H1 (cell line): Measurements from ENCODE around the gene SFTPA2. TPM values are rescaled to one million over a fixed set of nuclear protein-coding genes. Genes with fewer than 3 reads are reported as not detected.

Experiments
- CTCF ChIA-PET: fragments of 300-600 bp; sonication (Branson Sonifier 250); formaldehyde crosslinking; loops from one replicate; lab custom pipeline; 2021; ENCODE audit not compliant: partially characterized antibody; lab: Charles Lee
- POLR2A ChIA-PET: fragments of 300-600 bp; sonication (Branson Sonifier 250); formaldehyde crosslinking; loops from one replicate; lab custom pipeline; 2021; ENCODE audit warnings: inconsistent platforms; ENCODE audit not compliant: partially characterized antibody; lab: Charles Lee
- DNase-seq, 2 experiments: peaks; one replicate each; pipeline versions ENCODE4 v3.0.0 to v3.0.0-alpha.2; 2010 to 2022; ENCODE audit warnings: low spot score in 2 of 2, low read depth in 1 of 2, mixed read lengths in 1 of 2
- FAIRE-seq: peaks from 2 replicates; lab custom pipeline; 2011; peaks lifted over from hg19 to GRCh38; lab: Jason Lieb, UNC
- H2AFZ ChIP-seq: 2 replicates; pipeline ENCODE4 v1.8.1; 2012; ENCODE audit warnings: low read length, inconsistent platforms
- H2AK5ac ChIP-seq: 2 replicates; pipeline ENCODE4 v1.6.1; 2013; ENCODE audit warnings: low read depth, low read length
- H2BK120ac ChIP-seq: replicated peaks from 2 replicates; pipeline ENCODE3; 2013; ENCODE audit warnings: low read depth, low read length, inconsistent platforms
- H2BK12ac ChIP-seq: 2 replicates; pipeline ENCODE4 v1.6.1; 2013; ENCODE audit warnings: low read depth, low read length
- H2BK15ac ChIP-seq: 2 replicates; pipeline ENCODE4 v1.6.1; 2013; ENCODE audit warnings: low read length
- H2BK20ac ChIP-seq: 2 replicates; pipeline ENCODE4 v1.6.1; 2013; ENCODE audit warnings: low read length
- H2BK5ac ChIP-seq: 2 replicates; pipeline ENCODE4 v1.6.1; 2013; ENCODE audit warnings: low read depth, low read length
- H3K14ac ChIP-seq: 2 replicates; pipeline ENCODE4 v1.6.1; 2013; ENCODE audit warnings: inconsistent platforms; ENCODE audit not compliant: insufficient read length
- H3K18ac ChIP-seq: 2 replicates; pipeline ENCODE4 v1.6.1; 2013; ENCODE audit warnings: low read length; ENCODE audit errors: extremely low read depth
- H3K23ac ChIP-seq: 2 replicates; pipeline ENCODE4 v1.6.1; 2013; ENCODE audit warnings: inconsistent platforms; ENCODE audit not compliant: insufficient read length
- H3K23me2 ChIP-seq: 2 replicates; pipeline ENCODE4 v1.6.1; 2013; ENCODE audit warnings: low read depth, low read length
- H3K27ac ChIP-seq: 2 replicates; pipeline ENCODE4 v1.6.1; 2011; ENCODE audit warnings: low read depth, low read length, inconsistent platforms
- H3K27me3 ChIP-seq, 4 experiments: replicated peaks in 1 of 4; 1 replicate in 1 of 4; 2 replicates in 3 of 4; pipeline versions ENCODE4 v1.6.1 to v1.8.1; 2011 to 2013; ENCODE audit warnings: low read length in 3 of 4, mild to moderate bottlenecking in 3 of 4, inconsistent platforms in 2 of 4, mixed read lengths in 2 of 4, moderate library complexity in 1 of 4; ENCODE audit not compliant: control insufficient read depth in 3 of 4, insufficient read depth in 3 of 4; ENCODE audit errors: extremely low read depth in 1 of 4
- H3K36me3 ChIP-seq, 4 experiments: 2 replicates each; pipeline versions ENCODE4 v1.6.1 to v1.8.1; 2011 to 2013; ENCODE audit warnings: mild to moderate bottlenecking in 4 of 4, low read length in 3 of 4, moderate library complexity in 2 of 4, control low read depth in 1 of 4, inconsistent platforms in 1 of 4; ENCODE audit not compliant: insufficient read depth in 4 of 4, control insufficient read depth in 2 of 4
- H3K4ac ChIP-seq: replicated peaks from 2 replicates; pipeline ENCODE3; 2013; ENCODE audit warnings: low read length, low read depth, mixed read lengths, inconsistent platforms; ENCODE audit not compliant: insufficient read length
- H3K4me1 ChIP-seq, 4 experiments: replicated peaks in 1 of 4; 1 replicate in 1 of 4; 2 replicates in 3 of 4; pipeline versions ENCODE4 v1.6.1 to v1.8.1; 2011 to 2013; ENCODE audit warnings: low read length in 3 of 4, inconsistent platforms in 2 of 4, mixed read lengths in 1 of 4; ENCODE audit not compliant: insufficient read depth in 4 of 4, control insufficient read depth in 3 of 4
- H3K4me2 ChIP-seq, 2 experiments: 2 replicates each; pipeline versions ENCODE4 v1.6.1 to v1.8.1; 2011 to 2013; ENCODE audit warnings: low read depth in 2 of 2, low read length in 2 of 2, control low read depth in 1 of 2, inconsistent platforms in 1 of 2, mild to moderate bottlenecking in 1 of 2; ENCODE audit not compliant: insufficient read depth in 1 of 2
- H3K4me3 ChIP-seq, 4 experiments: fragments of 200-600, 300-600 bp in 1 of 4; sonication (generic), shearing (Covaris generic), sonication (Bioruptor Twin) in 1 of 4; 2 replicates each; pipeline versions ENCODE4 v1.5.1 to v1.8.1; 2011 to 2016; ENCODE audit warnings: low read length in 4 of 4, low read depth in 3 of 4, control low read depth in 2 of 4, inconsistent platforms in 2 of 4, mild to moderate bottlenecking in 2 of 4, mixed read lengths in 1 of 4, moderate library complexity in 1 of 4; ENCODE audit not compliant: insufficient read depth in 2 of 4; ENCODE audit errors: extremely low read depth in 1 of 4
- H3K56ac ChIP-seq: replicated peaks from 2 replicates; pipeline ENCODE3; 2013; ENCODE audit warnings: low read depth, mild to moderate bottlenecking, mixed read lengths, low read length, inconsistent platforms; ENCODE audit not compliant: insufficient read length
- H3K79me1 ChIP-seq: 2 replicates; pipeline ENCODE4 v1.6.1; 2013; ENCODE audit warnings: low read depth, low read length, control low read depth
- H3K79me2 ChIP-seq, 2 experiments: 2 replicates each; pipeline versions ENCODE4 v1.6.1 to v1.8.1; 2012 to 2013; ENCODE audit warnings: low read length in 2 of 2, mild to moderate bottlenecking in 2 of 2, inconsistent platforms in 1 of 2; ENCODE audit not compliant: insufficient read depth in 2 of 2, control insufficient read depth in 1 of 2
- H3K9ac ChIP-seq, 4 experiments: replicated peaks in 1 of 4; 1 replicate in 1 of 4; 2 replicates in 3 of 4; pipeline versions ENCODE4 v1.6.1 to v1.8.1; 2011 to 2013; ENCODE audit warnings: low read depth in 3 of 4, low read length in 3 of 4, control low read depth in 2 of 4, mild to moderate bottlenecking in 2 of 4, moderate library complexity in 2 of 4, inconsistent platforms in 1 of 4; ENCODE audit errors: extremely low read depth in 1 of 4
- H3K9me3 ChIP-seq, 2 experiments: 2 replicates each; pipeline versions ENCODE4 v1.6.1 to v1.8.1; 2012 to 2013; ENCODE audit warnings: mild to moderate bottlenecking in 2 of 2, moderate library complexity in 2 of 2, control low read depth in 1 of 2, inconsistent platforms in 1 of 2, low read depth in 1 of 2, low read length in 1 of 2, mixed read lengths in 1 of 2; ENCODE audit not compliant: insufficient read depth in 2 of 2
- H4K20me1 ChIP-seq, 2 experiments: replicated peaks in 1 of 2; 2 replicates each; pipeline versions ENCODE3 to v1.8.1; 2011 to 2013; ENCODE audit warnings: inconsistent platforms in 2 of 2, low read length in 2 of 2, mild to moderate bottlenecking in 1 of 2; ENCODE audit not compliant: insufficient read depth in 2 of 2, control insufficient read depth in 1 of 2
- H4K5ac ChIP-seq: 2 replicates; pipeline ENCODE4 v1.6.1; 2013; ENCODE audit warnings: low read length, low read depth, mixed read lengths, inconsistent platforms; ENCODE audit not compliant: insufficient read length
- H4K8ac ChIP-seq: 2 replicates; pipeline ENCODE4 v1.8.0; 2013; ENCODE audit warnings: mild to moderate bottlenecking, moderate library complexity, low read length, inconsistent platforms; ENCODE audit not compliant: insufficient read depth; ENCODE audit errors: extremely low read depth
- H4K91ac ChIP-seq: replicated peaks from 2 replicates; pipeline ENCODE3; 2013; ENCODE audit warnings: low read length, mixed read lengths, inconsistent platforms; ENCODE audit not compliant: insufficient read length
- FOSL1 ChIP-seq: IDR thresholded peaks from 2 replicates; pipeline ENCODE4 v1.6.1; 2011; ENCODE audit warnings: mild to moderate bottlenecking, low read depth, low read length, moderate library complexity; ENCODE audit not compliant: insufficient read depth
- RAD21 ChIP-seq, 2 experiments: IDR thresholded peaks in 1 of 2; conservative IDR thresholded peaks in 1 of 2; 2 replicates each; pipeline ENCODE4 v1.6.1; 2011; ENCODE audit warnings: low read depth in 2 of 2, low read length in 2 of 2, improper control_type of control experiment in 1 of 2, inconsistent platforms in 1 of 2, mild to moderate bottlenecking in 1 of 2, moderate library complexity in 1 of 2
- SUZ12 ChIP-seq: fragments of 200-600 bp; sonication (generic); IDR thresholded peaks from 2 replicates; pipeline ENCODE4 v1.6.1; 2012; ENCODE audit warnings: mild to moderate bottlenecking, inconsistent platforms, low read length, moderate library complexity, mixed read lengths
- YY1 ChIP-seq: IDR thresholded peaks from 2 replicates; pipeline ENCODE4 v1.6.1; 2011; ENCODE audit warnings: low read depth, mild to moderate bottlenecking, low read length
- ZNF274 ChIP-seq: IDR thresholded peaks from 2 replicates; pipeline ENCODE4 v1.7.0; 2012; ENCODE audit warnings: low read length, borderline replicate concordance; ENCODE audit errors: extremely low read depth
- WGBS, 2 experiments: shearing (Covaris generic) in 1 of 2; methylation state at CpG; one replicate each; pipeline versions ENCODE4 v1.1.6 to v1.1.7; 2013 to 2015; ENCODE audit warnings: low lambda C conversion rate in 2 of 2, mixed read lengths in 2 of 2, inconsistent platforms in 1 of 2, low coverage in 1 of 2, missing lambda C conversion rate in 1 of 2; ENCODE audit not compliant: insufficient replicate concordance in 2 of 2, insufficient coverage in 1 of 2, insufficient read length in 1 of 2; ENCODE audit errors: extremely low coverage in 1 of 2, missing lambda C conversion rate in 1 of 2; 5-methylcytosine and 5-hydroxymethylcytosine counted together
- polyA plus RNA-seq, 7 experiments: library from polyadenylated mRNA; depleted of rRNA in 3 of 7; stranded (reverse) in 5 of 7; unstranded in 2 of 7; fragments of >200 nt in 5 of 7; fragments of 200-250 nt in 2 of 7; gene quantifications; 1 replicate in 5 of 7; 2 replicates in 1 of 7; 4 replicates in 1 of 7; pipeline versions ENCODE4 v1.2.1 to v1.2.3, GENCODE V29; 2011 to 2013; ENCODE audit warnings: missing spikeins in 2 of 7, mixed read lengths in 2 of 7
- total RNA-seq: library from RNA; stranded (reverse); fragmentation: NEBNext Ultra II Directional; extraction: Animal tissue kit (Norgen Biotek cat#: 25700); gene quantifications from 2 replicates; pipeline ENCODE4 v1.2.1, GENCODE V29; 2021
- TF ChIP-seq, protein P1 (sequence below): IDR thresholded peaks from 2 replicates; pipeline ENCODE4 v1.6.1; 2012; ENCODE audit warnings: inconsistent platforms
- TF ChIP-seq, protein P2 (sequence below), 3 experiments: IDR thresholded peaks; 1 replicate in 2 of 3; 2 replicates in 1 of 3; pipeline versions ENCODE4 v1.5.1 to v1.6.1; 2011; ENCODE audit warnings: low read length in 3 of 3, mild to moderate bottlenecking in 3 of 3, inconsistent platforms in 2 of 3, low read depth in 1 of 3, moderate library complexity in 1 of 3; ENCODE audit not compliant: insufficient read depth in 1 of 3; ENCODE audit errors: control extremely low read depth in 1 of 3

The SFTPA2 gene
- total and polyA plus RNA-seq, 2 of the 8 experiments (the other 6 are each of a cell fraction or from before 2014, with no cell fraction given) = not detected

DNA sequence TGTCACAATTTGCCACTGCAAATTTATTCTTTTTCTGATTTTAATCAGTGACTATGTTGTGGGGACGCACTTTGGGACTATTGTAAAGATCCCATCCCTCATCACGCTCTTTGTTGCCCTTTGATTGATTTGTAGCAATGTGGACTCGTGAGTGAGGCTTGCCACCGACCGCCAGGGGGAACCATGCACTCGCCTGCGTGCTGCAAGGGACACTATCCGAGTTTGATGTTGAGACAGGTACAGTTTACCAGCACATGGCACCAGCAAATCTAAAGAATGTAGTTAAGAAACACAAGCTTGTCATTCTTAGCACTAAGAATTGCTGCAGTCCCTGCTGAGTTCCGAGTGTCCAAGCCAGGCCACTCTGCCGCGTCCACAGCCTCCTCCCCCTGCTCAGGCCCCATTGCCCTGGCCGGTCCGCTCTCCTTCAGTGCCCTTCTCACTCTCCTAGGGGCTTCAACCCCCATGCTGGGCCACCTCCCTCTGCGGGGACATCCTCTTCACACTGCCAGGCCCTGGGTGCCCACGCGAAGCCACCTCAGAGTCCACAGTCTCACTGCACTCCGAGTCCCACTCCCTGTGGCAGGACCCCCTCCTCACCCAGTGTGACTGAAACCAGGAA lies 2.0 kb upstream of the SFTPA2 start:
- peak; percentile 24 for FAIRE-seq
- no peak overlapping the region for H3K23ac ChIP-seq
- H3K9me3 ChIP-seq = no peaks in the 10 kb centered on the region
- H3K79me2 ChIP-seq = no peaks in the 10 kb centered on the region
- CTCF ChIA-PET = interaction anchor here (0.7 to 2.0 kb wide), 19 partner anchors 8 to 561 kb away, joined by 3 to 10 read pairs (median 4); no protein-coding TSS in a partner anchor
- no peak overlapping the region for H3K27ac ChIP-seq
- no peaks in the 10 kb centered on the region for H4K20me1 ChIP-seq
- no peak overlapping the region for H2AK5ac ChIP-seq
- H3K56ac ChIP-seq = no peak overlapping the region
- H3K36me3 ChIP-seq = no peaks in the 10 kb centered on the region
- 0 out of 2 replicates have a peak overlapping the region, but pooled peaks have one; percentile 77 for H4K8ac ChIP-seq
- peak overlapping the region in 1 of 4 experiments; percentile 27; a peak in 1 of 8 replicates for H3K4me3 ChIP-seq
- H2BK20ac ChIP-seq = no peak overlapping the region; the same call in 1 of the 2 replicates
- peak overlapping the region; percentile 35; the same call in 1 of the 2 replicates for H2BK12ac ChIP-seq
- peak overlapping the region; percentile 98 for H2AFZ ChIP-seq
- H2BK15ac ChIP-seq = no peak overlapping the region; the same call in 1 of the 2 replicates
- H4K91ac ChIP-seq = no peak overlapping the region
- peak; percentile 34 to 84 for DNase-seq
- H3K4me2 ChIP-seq = peak overlapping the region in 1 of 2 experiments; percentile 39; a peak in 2 of 4 replicates
- H3K4ac ChIP-seq = no peak overlapping the region
- no peak overlapping the region for H3K18ac ChIP-seq
- 33% methylated on average over 17 of the region's 17 CpGs; no CpG with 5 or more reads in 1 of the 2 experiments for WGBS, 2 experiments
- no peaks in the 10 kb centered on the region for H3K79me1 ChIP-seq
- H3K14ac ChIP-seq = no peak overlapping the region
- H2BK120ac ChIP-seq = no peak overlapping the region
- H2BK5ac ChIP-seq = no peak overlapping the region
- H4K5ac ChIP-seq = no peak overlapping the region
- H3K23me2 ChIP-seq = no peaks in the 10 kb centered on the region
- H3K27me3 ChIP-seq = peaks cover 0 to 3% (median 1%) of the 10 kb centered on the region in 4 experiments; a peak in 2 of 7 replicates
- POLR2A ChIA-PET = no interaction called here
- no peak overlapping the region for H3K9ac ChIP-seq
- H3K4me1 ChIP-seq = peaks cover 0 to 2% (median 0%) of the 10 kb centered on the region in 4 experiments; a peak in 1 of 7 replicates
- TF ChIP-seq ZNF274 (no peak), RAD21 (IDR thresholded peaks at IDR 0.05 in 1 of 2, conservative IDR thresholded peaks at IDR 0.05 in 1 of 2; ENCODE audit: low read depth in 2 of 2, low read length in 2 of 2) (peak; percentile 94), SUZ12 (no peak), YY1 (0 out of 2 replicates have a peak, but pooled peaks have one; percentile 23), FOSL1 (no peak)
- TF ChIP-seq, protein P1, sequence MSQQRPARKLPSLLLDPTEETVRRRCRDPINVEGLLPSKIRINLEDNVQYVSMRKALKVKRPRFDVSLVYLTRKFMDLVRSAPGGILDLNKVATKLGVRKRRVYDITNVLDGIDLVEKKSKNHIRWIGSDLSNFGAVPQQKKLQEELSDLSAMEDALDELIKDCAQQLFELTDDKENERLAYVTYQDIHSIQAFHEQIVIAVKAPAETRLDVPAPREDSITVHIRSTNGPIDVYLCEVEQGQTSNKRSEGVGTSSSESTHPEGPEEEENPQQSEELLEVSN = peak; percentile 46; the same call in 1 of the 2 replicates
- TF ChIP-seq, protein P2, sequence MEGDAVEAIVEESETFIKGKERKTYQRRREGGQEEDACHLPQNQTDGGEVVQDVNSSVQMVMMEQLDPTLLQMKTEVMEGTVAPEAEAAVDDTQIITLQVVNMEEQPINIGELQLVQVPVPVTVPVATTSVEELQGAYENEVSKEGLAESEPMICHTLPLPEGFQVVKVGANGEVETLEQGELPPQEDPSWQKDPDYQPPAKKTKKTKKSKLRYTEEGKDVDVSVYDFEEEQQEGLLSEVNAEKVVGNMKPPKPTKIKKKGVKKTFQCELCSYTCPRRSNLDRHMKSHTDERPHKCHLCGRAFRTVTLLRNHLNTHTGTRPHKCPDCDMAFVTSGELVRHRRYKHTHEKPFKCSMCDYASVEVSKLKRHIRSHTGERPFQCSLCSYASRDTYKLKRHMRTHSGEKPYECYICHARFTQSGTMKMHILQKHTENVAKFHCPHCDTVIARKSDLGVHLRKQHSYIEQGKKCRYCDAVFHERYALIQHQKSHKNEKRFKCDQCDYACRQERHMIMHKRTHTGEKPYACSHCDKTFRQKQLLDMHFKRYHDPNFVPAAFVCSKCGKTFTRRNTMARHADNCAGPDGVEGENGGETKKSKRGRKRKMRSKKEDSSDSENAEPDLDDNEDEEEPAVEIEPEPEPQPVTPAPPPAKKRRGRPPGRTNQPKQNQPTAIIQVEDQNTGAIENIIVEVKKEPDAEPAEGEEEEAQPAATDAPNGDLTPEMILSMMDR (IDR thresholded peaks at IDR 0.05; ENCODE audit: control extremely low read depth in 1 of 3, insufficient read depth in 1 of 3, low read depth in 1 of 3, low read length in 3 of 3) = peak; percentile 90 to 96 (median 95)
